Prostate gland (tissue), 2 donors: ENCODE measurements around the gene HNRNPUL2. TPM values are rescaled to one million over a fixed set of nuclear protein-coding genes. Genes with fewer than 3 reads are reported as not detected.
A peak's percentile ranks its signal among the peaks of the same experiment; 100 is the strongest.
"Not testable (repeated sequence)": the region's sequence is repeated elsewhere in the genome, so short reads cannot be mapped to it uniquely, and the experiment has no call there.

Experiments used
- DNase-seq: peaks from one replicate; pipeline ENCODE4 v3.0.0-alpha.2; 2019; ENCODE audit warnings: low spot score
- H3K27ac ChIP-seq, 2 donors: fragments of 200-600 bp; sonication (generic); 2 replicates each; pipeline ENCODE4 v1.5.1; 2017 to 2019
- H3K27me3 ChIP-seq: fragments of 200-600 bp; sonication (generic); replicated peaks from 2 replicates; pipeline ENCODE4 v1.5.1; 2019; ENCODE audit not compliant: insufficient read depth
- H3K36me3 ChIP-seq, 2 donors: fragments of 200-600 bp; sonication (generic); 1 replicate in 1 of 2; 2 replicates in 1 of 2; pipeline versions ENCODE4 v1.5.1 to v1.8.1; 2017 to 2019
- H3K4me1 ChIP-seq: fragments of 200-600 bp; sonication (generic); replicated peaks from 2 replicates; pipeline ENCODE4 v1.5.1; 2019
- H3K4me3 ChIP-seq, 2 donors: fragments of 200-600 bp; sonication (generic); 2 replicates each; pipeline ENCODE4 v1.5.1; 2017 to 2019
- H3K9me3 ChIP-seq: fragments of 200-600 bp; sonication (generic); 2 replicates; pipeline ENCODE4 v1.5.1; 2017
- POLR2A ChIP-seq: fragments of 450-650 bp; IDR thresholded peaks from one replicate; pipeline ENCODE4 v1.6.1; 2016; ENCODE audit warnings: antibody characterized with exemption, mild to moderate bottlenecking
- POLR2AphosphoS5 ChIP-seq: sonication (generic); formaldehyde crosslinking; IDR thresholded peaks from one replicate; pipeline ENCODE4 v1.6.1; 2017; ENCODE audit warnings: antibody characterized with exemption
- WGBS: methylation state at CpG from one replicate; pipeline ENCODE4 v1.1.5; 2018; 5-methylcytosine and 5-hydroxymethylcytosine counted together
- intact Hi-C: fragments of 100-400 bp; cut with DNase I; formaldehyde crosslinking; loops from one replicate; pipeline ENCODE4 v1.14.2; 2022
- total RNA-seq, 2 donors: library from RNA; depleted of rRNA; stranded (reverse); fragments of >200 nt; gene quantifications; one replicate each; pipeline ENCODE4 v1.1.0, GENCODE V29; 2016
- TF ChIP-seq, protein P1 (sequence below), 4 experiments: fragments of 200-600 bp in 2 of 4; fragments of 450-650 bp in 2 of 4; sonication (generic) in 2 of 4; IDR thresholded peaks; 1 replicate in 3 of 4; 2 replicates in 1 of 4; pipeline ENCODE4 v1.5.1; 2016 to 2019; ENCODE audit warnings: antibody characterized with exemption in 4 of 4, mild to moderate bottlenecking in 2 of 4, moderate library complexity in 2 of 4

HNRNPUL2 gene
- total RNA-seq, 2 donors from 2014 or later, result 26.6 to 33.5 TPM

DNA sequence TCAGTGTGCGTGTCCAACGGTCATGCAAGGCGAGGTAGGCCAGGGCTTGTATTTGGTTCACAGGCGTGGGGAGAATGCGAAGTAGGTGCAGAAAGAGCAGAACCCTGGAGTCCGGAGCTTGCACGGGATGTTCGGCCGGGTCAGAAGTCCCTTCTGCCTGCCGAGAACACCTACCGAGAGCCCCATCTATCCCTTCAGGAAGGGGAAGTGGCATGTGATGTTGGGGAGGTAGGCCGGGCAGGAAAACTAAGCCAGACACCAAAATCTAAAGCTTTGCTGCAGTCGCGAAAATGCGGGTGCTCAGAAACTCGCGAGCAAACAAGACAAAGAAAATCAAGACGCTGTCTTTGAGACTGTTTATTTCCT lies 43.5 kb upstream of the HNRNPUL2 start:
- peak overlapping the region; percentile 62 to 80 for H3K4me3 ChIP-seq
- peaks cover 5% of the 10 kb centered on the region for H3K4me1 ChIP-seq
- peak overlapping the region; percentile 86 to 91 for H3K27ac ChIP-seq
- no peaks in the 10 kb centered on the region for H3K36me3 ChIP-seq
- intact Hi-C loops, result no loop called here
- no peak for DNase-seq
- TF ChIP-seq, protein P1, sequence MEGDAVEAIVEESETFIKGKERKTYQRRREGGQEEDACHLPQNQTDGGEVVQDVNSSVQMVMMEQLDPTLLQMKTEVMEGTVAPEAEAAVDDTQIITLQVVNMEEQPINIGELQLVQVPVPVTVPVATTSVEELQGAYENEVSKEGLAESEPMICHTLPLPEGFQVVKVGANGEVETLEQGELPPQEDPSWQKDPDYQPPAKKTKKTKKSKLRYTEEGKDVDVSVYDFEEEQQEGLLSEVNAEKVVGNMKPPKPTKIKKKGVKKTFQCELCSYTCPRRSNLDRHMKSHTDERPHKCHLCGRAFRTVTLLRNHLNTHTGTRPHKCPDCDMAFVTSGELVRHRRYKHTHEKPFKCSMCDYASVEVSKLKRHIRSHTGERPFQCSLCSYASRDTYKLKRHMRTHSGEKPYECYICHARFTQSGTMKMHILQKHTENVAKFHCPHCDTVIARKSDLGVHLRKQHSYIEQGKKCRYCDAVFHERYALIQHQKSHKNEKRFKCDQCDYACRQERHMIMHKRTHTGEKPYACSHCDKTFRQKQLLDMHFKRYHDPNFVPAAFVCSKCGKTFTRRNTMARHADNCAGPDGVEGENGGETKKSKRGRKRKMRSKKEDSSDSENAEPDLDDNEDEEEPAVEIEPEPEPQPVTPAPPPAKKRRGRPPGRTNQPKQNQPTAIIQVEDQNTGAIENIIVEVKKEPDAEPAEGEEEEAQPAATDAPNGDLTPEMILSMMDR (IDR thresholded peaks at IDR 0.05), result no peak
- no peak for TF ChIP-seq POLR2A
- H3K27me3 ChIP-seq, result no peaks in the 10 kb centered on the region
- no peaks in the 10 kb centered on the region for H3K9me3 ChIP-seq
- WGBS, result 3% methylated on average over 18 of the region's 18 CpGs

DNA sequence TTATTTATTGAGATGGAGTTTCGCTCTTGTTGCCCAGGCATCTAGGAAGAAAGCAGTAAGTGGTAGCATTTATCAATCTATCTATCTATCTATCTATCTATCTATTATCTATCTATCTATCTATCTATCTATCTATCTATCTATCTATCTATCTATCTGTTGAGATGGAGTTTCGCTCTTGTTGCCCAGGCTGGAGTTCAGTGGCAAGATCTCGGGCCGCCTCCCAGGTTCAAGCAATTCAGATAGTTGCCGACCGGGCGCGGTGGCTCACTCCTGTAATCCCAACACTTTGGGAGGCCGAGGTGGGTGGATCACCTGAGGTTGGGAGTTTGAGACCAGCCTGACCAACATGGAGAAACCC lies 33.6 kb upstream of the HNRNPUL2 start:
- not testable (repeated sequence) for H3K36me3 ChIP-seq, DNase-seq, H3K9me3 ChIP-seq, H3K27me3 ChIP-seq
- peak overlapping the region; percentile 75 for H3K27ac ChIP-seq
- 41% methylated on average over 9 of the region's 9 CpGs for WGBS
- peak overlapping the region; percentile 50 to 71 for H3K4me3 ChIP-seq
- peaks cover 12% of the 10 kb centered on the region for H3K4me1 ChIP-seq
- intact Hi-C loops, result loop anchor here (5.0 kb wide), 1 partner anchor 34 kb away; the partner anchor contains the start of genes HNRNPUL2 and TTC9C

DNA sequence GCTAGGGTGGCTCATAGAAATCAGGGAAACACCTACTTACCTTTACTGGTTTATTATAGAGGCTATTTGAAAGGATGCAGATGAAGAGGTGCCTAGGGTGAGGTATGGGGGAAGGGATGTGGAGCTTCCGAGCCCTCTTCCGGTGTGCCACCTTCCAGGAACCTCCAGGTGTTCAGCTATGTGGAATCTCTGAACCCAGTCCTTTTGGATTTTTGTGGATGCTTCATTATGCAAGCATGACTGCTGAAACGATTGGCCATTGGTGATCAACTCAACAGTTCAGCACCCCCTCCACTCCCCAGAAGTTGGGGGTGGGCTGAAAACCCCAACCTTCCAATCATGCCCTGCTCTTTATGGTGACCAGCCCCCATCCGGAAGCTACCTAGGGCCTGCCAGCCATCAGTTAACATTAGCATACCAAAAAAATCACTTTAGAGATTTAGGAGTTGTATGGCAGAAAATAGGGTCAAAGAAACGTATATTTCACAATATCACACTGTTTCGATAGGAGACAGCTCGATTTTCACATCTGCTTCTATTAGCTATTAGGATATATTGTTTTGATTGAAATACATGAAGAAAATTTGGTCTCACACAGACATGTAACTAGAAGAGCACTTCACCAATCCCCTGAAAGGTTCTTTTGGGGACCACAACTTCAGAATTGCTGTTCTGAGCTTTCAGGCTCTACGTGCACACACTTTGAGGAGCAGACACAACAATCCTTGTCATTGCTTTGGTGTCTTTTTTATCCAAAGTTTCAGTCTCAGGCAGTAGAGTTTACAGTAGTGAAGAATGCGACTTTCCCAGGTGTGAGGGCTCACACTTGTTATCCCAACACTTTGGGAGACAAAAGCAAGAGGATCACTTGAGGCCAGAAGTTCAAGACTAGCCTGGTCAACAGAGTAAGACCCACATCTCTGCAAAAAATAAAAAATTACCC lies 30.9 kb upstream of the HNRNPUL2 start:
- intact Hi-C loops, result no loop called here
- Histone ChIP-seq H3K4me1 (peaks cover 8% of the 10 kb centered on the region), H3K9me3 (no peaks in the 10 kb centered on the region), H3K27ac (no peak overlapping the region), H3K4me3 (no peak overlapping the region), H3K27me3 (no peaks in the 10 kb centered on the region), H3K36me3 (no peaks in the 10 kb centered on the region)
- TF ChIP-seq POLR2A (no peak), POLR2AphosphoS5 (no peak)
- TF ChIP-seq, protein P1 (IDR thresholded peaks at IDR 0.05), result no peak
- WGBS, result 61% methylated on average over 9 of the region's 9 CpGs
- no peak for DNase-seq

DNA sequence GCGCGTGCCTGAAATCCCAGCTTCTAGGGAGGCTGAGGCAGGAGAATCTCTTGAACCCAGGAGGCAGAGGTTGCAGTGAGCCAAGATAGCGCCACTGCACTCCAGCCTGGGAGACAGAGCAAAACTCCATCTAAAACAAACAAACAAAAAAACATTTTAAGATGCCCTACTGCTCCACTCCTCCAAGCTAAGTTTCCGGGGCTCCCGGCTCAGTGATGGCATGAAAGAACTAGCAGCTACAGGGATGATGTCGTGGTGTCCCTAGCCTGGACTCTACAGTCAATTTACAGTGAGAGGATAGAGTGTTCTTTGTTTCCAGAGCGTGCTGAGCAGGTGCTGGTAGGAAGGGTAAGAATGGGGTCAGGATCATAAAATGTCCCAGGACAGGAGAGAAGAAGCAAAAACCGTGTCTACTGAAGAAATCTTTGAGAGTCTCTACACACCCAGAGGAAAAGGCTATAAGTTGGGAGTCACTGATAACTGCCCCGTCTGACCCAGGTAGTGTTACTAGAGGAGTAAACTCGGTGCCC lies 27.9 kb upstream of the HNRNPUL2 start:
- no peak overlapping the region for H3K27ac ChIP-seq
- WGBS, result 65% methylated on average over 10 of the region's 10 CpGs
- H3K4me3 ChIP-seq, result no peak overlapping the region

More for the DNA sequence above, 27.9 kb upstream of the HNRNPUL2 start:
- no peak for TF ChIP-seq POLR2AphosphoS5
- no peak for TF ChIP-seq POLR2A
- TF ChIP-seq, protein P1 (IDR thresholded peaks at IDR 0.05), result no peak
- intact Hi-C loops, result no loop called here
- no peaks in the 10 kb centered on the region for H3K9me3 ChIP-seq
- no peaks in the 10 kb centered on the region for H3K36me3 ChIP-seq
- no peaks in the 10 kb centered on the region for H3K27me3 ChIP-seq
- no peak for DNase-seq
- no peaks in the 10 kb centered on the region for H3K4me1 ChIP-seq
